ENCODE data around the gene SPATA18. TPM values are rescaled to one million over a fixed set of nuclear protein-coding genes. Genes with fewer than 3 reads are reported as not detected.

SPATA18 gene
- polyA plus RNA-seq, 3 donors: 0.04 to 0.41 TPM; not detected in 1

DNA sequence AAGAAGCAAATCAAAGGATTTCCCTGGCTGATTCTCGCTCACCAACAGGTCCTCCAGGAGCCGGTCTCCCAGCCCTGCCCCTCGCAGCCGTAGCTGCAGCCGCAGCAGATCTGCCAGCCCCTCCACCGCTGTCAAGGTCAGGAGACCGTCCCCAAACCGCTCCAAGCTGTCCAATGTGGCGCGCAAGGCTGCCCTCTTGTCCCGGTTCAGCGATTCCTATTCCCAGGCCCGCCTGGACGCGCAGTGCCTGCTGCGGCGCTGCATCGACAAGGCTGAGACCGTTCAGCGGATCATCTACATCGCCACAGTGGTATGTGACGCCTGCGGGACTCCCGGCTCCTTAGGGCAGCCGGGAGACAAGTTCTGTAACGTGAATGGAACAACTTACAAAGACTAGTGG is 25.6 kb downstream of the SPATA18 start:
- no peaks in the 10 kb centered on the region for H4K20me1 ChIP-seq (ENCODE audit: insufficient read depth, low read length)
- H3K9ac ChIP-seq (ENCODE audit: insufficient read depth, low read length, poor library complexity, severe bottlenecking): no peak overlapping the region
- no peak overlapping the region for H2AFZ ChIP-seq (ENCODE audit: insufficient read depth, low read depth, low read length, poor library complexity, severe bottlenecking)
- H3K27ac ChIP-seq (ENCODE audit: low read depth in 1 of 2, low read length in 2 of 2): no peak overlapping the region
- no peak overlapping the region for H3K4me3 ChIP-seq (replicated peaks in 1 of 3; ENCODE audit: low read depth in 2 of 3, low read length in 3 of 3)
- Mint-ChIP-seq H3K27me3 (ENCODE audit: low read depth in 3 of 3) (peaks cover 27 to 40% (median 29%) of the 10 kb centered on the region in 3 donors), H3K9me3 (peaks cover 1 to 14% (median 4%) of the 10 kb centered on the region in 7 donors), H3K36me3 (no peaks in the 10 kb centered on the region), H3K27ac (no peak overlapping the region), H3K4me3 (peak overlapping the region in 1 of 2 donors; percentile 56), H3K4me1 (no peaks in the 10 kb centered on the region)
- no peaks in the 10 kb centered on the region for H3K9me3 ChIP-seq (replicated peaks in 1 of 2; ENCODE audit: control insufficient read depth in 1 of 2, insufficient read depth in 1 of 2, low read length in 2 of 2)
- H3K27me3 ChIP-seq (ENCODE audit: control insufficient read depth in 2 of 2, insufficient read depth in 2 of 2, low read length in 2 of 2): peaks cover 29 to 35% of the 10 kb centered on the region in 2 donors
- TF ChIP-seq, protein P1, sequence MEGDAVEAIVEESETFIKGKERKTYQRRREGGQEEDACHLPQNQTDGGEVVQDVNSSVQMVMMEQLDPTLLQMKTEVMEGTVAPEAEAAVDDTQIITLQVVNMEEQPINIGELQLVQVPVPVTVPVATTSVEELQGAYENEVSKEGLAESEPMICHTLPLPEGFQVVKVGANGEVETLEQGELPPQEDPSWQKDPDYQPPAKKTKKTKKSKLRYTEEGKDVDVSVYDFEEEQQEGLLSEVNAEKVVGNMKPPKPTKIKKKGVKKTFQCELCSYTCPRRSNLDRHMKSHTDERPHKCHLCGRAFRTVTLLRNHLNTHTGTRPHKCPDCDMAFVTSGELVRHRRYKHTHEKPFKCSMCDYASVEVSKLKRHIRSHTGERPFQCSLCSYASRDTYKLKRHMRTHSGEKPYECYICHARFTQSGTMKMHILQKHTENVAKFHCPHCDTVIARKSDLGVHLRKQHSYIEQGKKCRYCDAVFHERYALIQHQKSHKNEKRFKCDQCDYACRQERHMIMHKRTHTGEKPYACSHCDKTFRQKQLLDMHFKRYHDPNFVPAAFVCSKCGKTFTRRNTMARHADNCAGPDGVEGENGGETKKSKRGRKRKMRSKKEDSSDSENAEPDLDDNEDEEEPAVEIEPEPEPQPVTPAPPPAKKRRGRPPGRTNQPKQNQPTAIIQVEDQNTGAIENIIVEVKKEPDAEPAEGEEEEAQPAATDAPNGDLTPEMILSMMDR (IDR thresholded peaks at IDR 0.05): no peak
- WGBS (ENCODE audit: insufficient coverage): 5% methylated on average over 23 of the region's 26 CpGs
- H3K4me1 ChIP-seq (ENCODE audit: control insufficient read depth in 1 of 2, insufficient read depth in 2 of 2, low read length in 2 of 2): no peaks in the 10 kb centered on the region
- intact Hi-C loops (cut with micrococcal nuclease): no loop called here
- H3K4me2 ChIP-seq (replicated peaks; ENCODE audit: extremely low read depth, low read length, poor library complexity, severe bottlenecking): no peak overlapping the region
- H3K79me2 ChIP-seq (ENCODE audit: insufficient read depth, low read length): no peaks in the 10 kb centered on the region
- DNase-seq: no peak
- H3K36me3 ChIP-seq (replicated peaks in 1 of 2; ENCODE audit: control insufficient read depth in 1 of 2, insufficient read depth in 2 of 2, low read length in 2 of 2): no peaks in the 10 kb centered on the region

DNA sequence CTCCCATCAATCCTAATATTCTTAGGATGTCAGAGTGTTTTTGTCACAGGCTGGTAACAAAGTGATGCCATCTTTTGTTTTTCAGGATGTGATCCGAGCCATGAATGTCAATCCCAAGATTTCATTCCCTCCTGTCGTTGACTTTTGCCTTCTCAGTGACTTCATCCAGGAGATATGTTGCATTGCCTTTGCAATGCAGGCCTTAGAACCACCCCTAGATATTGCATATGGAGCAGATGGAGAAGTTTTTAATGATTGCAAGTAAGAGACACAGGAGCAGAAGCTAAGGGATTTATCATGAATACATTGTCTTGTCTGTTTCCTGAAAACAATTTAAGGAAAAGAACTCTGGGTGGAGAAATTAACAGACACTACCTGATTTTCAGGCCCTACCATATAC is 28.6 kb downstream of the SPATA18 start:
- Mint-ChIP-seq H3K27me3 (ENCODE audit: low read depth in 3 of 3) (peaks cover 26 to 36% (median 27%) of the 10 kb centered on the region in 3 donors), H3K36me3 (no peaks in the 10 kb centered on the region), H3K4me3 (no peak overlapping the region), H3K4me1 (no peaks in the 10 kb centered on the region), H3K9me3 (peaks cover 0 to 11% (median 2%) of the 10 kb centered on the region in 7 donors), H3K27ac (no peak overlapping the region)
- Histone ChIP-seq H3K4me3 (replicated peaks in 1 of 3; ENCODE audit: low read depth in 2 of 3, low read length in 3 of 3) (no peak overlapping the region), H2AFZ (ENCODE audit: insufficient read depth, low read depth, low read length, poor library complexity, severe bottlenecking) (no peak overlapping the region), H3K27ac (ENCODE audit: low read depth in 1 of 2, low read length in 2 of 2) (no peak overlapping the region), H3K79me2 (ENCODE audit: insufficient read depth, low read length) (no peaks in the 10 kb centered on the region), H4K20me1 (ENCODE audit: insufficient read depth, low read length) (no peaks in the 10 kb centered on the region), H3K9ac (ENCODE audit: insufficient read depth, low read length, poor library complexity, severe bottlenecking) (no peak overlapping the region), H3K27me3 (ENCODE audit: control insufficient read depth in 2 of 2, insufficient read depth in 2 of 2, low read length in 2 of 2) (peaks cover 25 to 32% of the 10 kb centered on the region in 2 donors), H3K4me1 (ENCODE audit: control insufficient read depth in 1 of 2, insufficient read depth in 2 of 2, low read length in 2 of 2) (no peaks in the 10 kb centered on the region), H3K4me2 (replicated peaks; ENCODE audit: extremely low read depth, low read length, poor library complexity, severe bottlenecking) (no peak overlapping the region), H3K36me3 (replicated peaks in 1 of 2; ENCODE audit: control insufficient read depth in 1 of 2, insufficient read depth in 2 of 2, low read length in 2 of 2) (no peaks in the 10 kb centered on the region), H3K9me3 (replicated peaks in 1 of 2; ENCODE audit: control insufficient read depth in 1 of 2, insufficient read depth in 1 of 2, low read length in 2 of 2) (no peaks in the 10 kb centered on the region)
- DNase-seq: no peak
- TF ChIP-seq, protein P1 (IDR thresholded peaks at IDR 0.05): no peak
- intact Hi-C loops (cut with micrococcal nuclease): no loop called here
- 67% methylated on average over 1 of the region's 2 CpGs for WGBS (ENCODE audit: insufficient coverage)
